ENCODE data around the gene DVL1.

- no peak for TF ChIP-seq ELF1 (tag; IDR thresholded peaks at IDR 0.05)
- TF ChIP-seq FOXM1 (IDR thresholded peaks at IDR 0.05; ENCODE audit: low read depth), result no peak
- TF ChIP-seq FOXM1 (CRISPR knock-in tag; IDR thresholded peaks at IDR 0.05; ENCODE audit: low read depth), result no peak
- TF ChIP-seq ZBED1 (IDR thresholded peaks at IDR 0.05), result no peak
- TF ChIP-seq CTCF (IDR thresholded peaks at IDR 0.05 in 2 of 3, conservative IDR thresholded peaks at IDR 0.05 in 1 of 3; ENCODE audit: insufficient read depth in 2 of 3, low read depth in 1 of 3, low read length in 3 of 3), result no peak
- TF ChIP-seq FOSL1 (tag; conservative IDR thresholded peaks at IDR 0.05), result no peak
- no peak for TF ChIP-seq GTF2F1 (IDR thresholded peaks at IDR 0.05; ENCODE audit: low read depth, low read length)
- TF ChIP-seq EZH2 (IDR thresholded peaks at IDR 0.05; ENCODE audit: borderline replicate concordance, low read depth, low read length), result no peak
- TF ChIP-seq SMARCB1 (IDR thresholded peaks at IDR 0.05; ENCODE audit: insufficient read length, low read depth), result no peak
- no peak for TF ChIP-seq USF2 (CRISPR knock-in tag; IDR thresholded peaks at IDR 0.05)
- no peak for TF ChIP-seq HES1 (IDR thresholded peaks at IDR 0.05; ENCODE audit: low read depth)
- TF ChIP-seq USF1 (CRISPR knock-in tag; IDR thresholded peaks at IDR 0.05), result no peak
Observed at GRCh38 chr1:1354271-1355247, 5.3 kb upstream of the DVL1 start.
